GM12878 (cell line): ENCODE results near the gene RAPSN. TPM values are rescaled to one million over a fixed set of nuclear protein-coding genes. Genes with fewer than 3 reads are reported as not detected.
A peak's percentile ranks its signal among the peaks of the same experiment; 100 is the strongest.

Experiments
- ATAC-seq: fragments of 200-7000 bp; cut with Tn5 transposase; 3 replicates; pipeline ENCODE4 v1.9.1; 2020; ENCODE audit warnings: mild to moderate bottlenecking, moderate library complexity
- BruUV-seq: library from RNA; stranded (reverse); fragments of 400-500 nt; replicated peaks from 2 replicates; lab custom pipeline; 2021; lab: Mats Ljungman, UMichigan
- CTCF ChIA-PET: fragments of 300-600 bp; sonication (Branson Sonifier 250); formaldehyde crosslinking; extraction: SDS; loops from one replicate; lab custom pipeline; 2021; ENCODE audit warnings: inconsistent platforms; lab: Yijun Ruan, JAX
- POLR2A ChIA-PET: fragments of 350-600 bp; formaldehyde crosslinking; extraction: SDS; loops from one replicate; lab custom pipeline; 2021; ENCODE audit warnings: inconsistent platforms; lab: Charles Lee
- RAD21 ChIA-PET: fragments of 300-600 bp; sonication (Branson Sonifier 250); formaldehyde crosslinking; loops from one replicate; lab custom pipeline; 2023; ENCODE audit warnings: antibody characterized with exemption; ENCODE audit not compliant: unreplicated experiment; lab: Charles Lee
- SMC1A ChIA-PET: fragments of 300-600 bp; sonication (Branson Sonifier 250); formaldehyde crosslinking; loops from one replicate; lab custom pipeline; 2023; ENCODE audit not compliant: unreplicated experiment, uncharacterized antibody; lab: Charles Lee
- DNase-seq: peaks from one replicate; pipeline ENCODE4 v3.0.0-alpha.2; 2011; ENCODE audit warnings: low read depth, low spot score
- FAIRE-seq: peaks from 3 replicates; lab custom pipeline; 2011; peaks lifted over from hg19 to GRCh38; lab: Jason Lieb, UNC
- H2AFZ ChIP-seq: 2 replicates; pipeline ENCODE4 v1.6.0; 2011; ENCODE audit warnings: low read depth, low read length, control low read depth; ENCODE audit not compliant: control insufficient read depth
- H3K27ac ChIP-seq: 2 replicates; pipeline ENCODE4 v1.5.1; 2011; ENCODE audit warnings: control low read depth; ENCODE audit not compliant: control insufficient read depth, insufficient read depth
- H3K27me3 ChIP-seq, 2 experiments: replicated peaks in 1 of 2; 2 replicates each; pipeline versions ENCODE4 v1.6.0 to v1.6.1; 2011; ENCODE audit warnings: low read length in 1 of 2; ENCODE audit not compliant: control insufficient read depth in 2 of 2, insufficient read depth in 2 of 2
- H3K36me3 ChIP-seq, 2 experiments: 2 replicates each; pipeline ENCODE4 v1.5.1; 2011; ENCODE audit warnings: low read length in 1 of 2; ENCODE audit not compliant: control insufficient read depth in 2 of 2, insufficient read depth in 2 of 2
- H3K4me1 ChIP-seq: 2 replicates; pipeline ENCODE4 v1.6.1; 2011; ENCODE audit warnings: mild to moderate bottlenecking, low read length, moderate library complexity, mixed read lengths; ENCODE audit not compliant: control insufficient read depth, insufficient read depth
- H3K4me2 ChIP-seq: 2 replicates; pipeline ENCODE4 v1.6.0; 2011; ENCODE audit warnings: control low read depth; ENCODE audit not compliant: control insufficient read depth, insufficient read depth
- H3K4me3 ChIP-seq: fragments of 200-600 bp; sonication (generic); 2 replicates; pipeline ENCODE4 v1.5.1; 2016
- H3K79me2 ChIP-seq: 2 replicates; pipeline ENCODE4 v1.6.0; 2011; ENCODE audit warnings: low read length; ENCODE audit not compliant: control insufficient read depth, insufficient read depth
- H3K9ac ChIP-seq: 2 replicates; pipeline ENCODE4 v1.8.0; 2011; ENCODE audit warnings: low read length, control low read depth, mixed read lengths; ENCODE audit not compliant: control insufficient read depth, insufficient read depth
- H3K9me3 ChIP-seq: replicated peaks from 3 replicates; pipeline ENCODE4 v1.5.1; 2011; ENCODE audit warnings: mild to moderate bottlenecking, low read length; ENCODE audit not compliant: control insufficient read depth, insufficient read depth
- H4K20me1 ChIP-seq: 2 replicates; pipeline ENCODE4 v1.6.0; 2011; ENCODE audit not compliant: control insufficient read depth, insufficient read depth
- CEBPB ChIP-seq, 2 experiments: fragments of 150-350 bp in 1 of 2; IDR thresholded peaks; 2 replicates each; pipeline ENCODE4 v1.6.1; 2012 to 2014; ENCODE audit warnings: low read depth in 2 of 2, low read length in 2 of 2, borderline replicate concordance in 1 of 2, inconsistent platforms in 1 of 2
- CHD1 ChIP-seq: IDR thresholded peaks from 2 replicates; pipeline ENCODE4 v1.6.1; 2012; ENCODE audit warnings: low read depth, low read length, improper control_type of control experiment
- E2F8 ChIP-seq: fragments of 450-650 bp; IDR thresholded peaks from 2 replicates; pipeline ENCODE4 v1.6.1; 2018; ENCODE audit warnings: mild to moderate bottlenecking, low read depth, moderate library complexity; ENCODE audit not compliant: partially characterized antibody
- GATAD2B ChIP-seq: fragments of 450-650 bp; conservative IDR thresholded peaks from 2 replicates; pipeline ENCODE4 v1.6.1; 2017; ENCODE audit warnings: low read depth, mild to moderate bottlenecking, moderate library complexity
- IRF4 ChIP-seq: IDR thresholded peaks from 2 replicates; pipeline ENCODE4 v1.6.1; 2011; ENCODE audit warnings: low read depth, low read length
- MTA2 ChIP-seq: fragments of 450-650 bp; IDR thresholded peaks from 2 replicates; pipeline ENCODE4 v1.6.1; 2016; ENCODE audit warnings: low read depth, mild to moderate bottlenecking, moderate library complexity
- NFXL1 ChIP-seq: fragments of 450-650 bp; IDR thresholded peaks from 2 replicates; pipeline ENCODE4 v1.6.1; 2017; ENCODE audit warnings: antibody characterized with exemption, mild to moderate bottlenecking, borderline replicate concordance
- POLR2A ChIP-seq: IDR thresholded peaks from 2 replicates; pipeline ENCODE4 v1.6.1; 2011; ENCODE audit warnings: low read depth, mild to moderate bottlenecking, low read length
- STAT3 ChIP-seq: IDR thresholded peaks from 2 replicates; pipeline ENCODE4 v1.6.1; 2011; ENCODE audit warnings: low read depth, low read length, improper control_type of control experiment
- YY1 ChIP-seq: IDR thresholded peaks from 2 replicates; pipeline ENCODE4 v1.6.1; 2011; ENCODE audit warnings: low read depth, mild to moderate bottlenecking, low read length
- WGBS: methylation state at CpG from one replicate; pipeline ENCODE4 v1.1.6; 2016; ENCODE audit warnings: low lambda C conversion rate; ENCODE audit not compliant: insufficient replicate concordance, insufficient coverage; ENCODE audit errors: missing lambda C conversion rate; 5-methylcytosine and 5-hydroxymethylcytosine counted together
- in situ Hi-C: fragments of 300-500 bp; cut with MboI; formaldehyde crosslinking; loops from 9 replicates; pipeline ENCODE4 v1.14.3; 2018; ENCODE audit warnings: mixed read lengths
- intact Hi-C: fragments of 100-400 bp; cut with micrococcal nuclease; formaldehyde crosslinking; loops from one replicate; pipeline ENCODE4 v1.14.2; 2022; ENCODE audit not compliant: unreplicated experiment
- polyA plus RNA-seq, 11 experiments: library from polyadenylated mRNA; depleted of rRNA in 4 of 11; unstranded in 6 of 11; stranded (reverse) in 5 of 11; fragments of >200 nt; fragmentation: Nextera tagmentation in 4 of 11; fragmentation: Illumina TruSeq in 1 of 11; extraction: Ambion mirVana in 4 of 11; extraction: Trizol in 1 of 11; gene quantifications; 1 replicate in 1 of 11; 2 replicates in 10 of 11; pipeline versions ENCODE4 v1.2.1 to v1.2.3, GENCODE V29; 2011 to 2016; ENCODE audit warnings: inconsistent platforms in 2 of 11, missing spikeins in 2 of 11, low read depth in 1 of 11
- total RNA-seq, 4 experiments: library from RNA; depleted of rRNA in 3 of 4; stranded (reverse); fragments of >200 nt in 3 of 4; fragmentation: Illumina TruSeq in 1 of 4; extraction: Trizol in 1 of 4; gene quantifications; 2 replicates each; pipeline versions ENCODE4 v1.2.1 to v1.2.3, GENCODE V29; 2013 to 2021

RAPSN gene
- total and polyA plus RNA-seq, 10 of the 15 experiments (the other 5 are each of a cell fraction or from before 2014, with no cell fraction given) = 0.08 to 0.23 (median 0.14) TPM; not detected in 6

DNA sequence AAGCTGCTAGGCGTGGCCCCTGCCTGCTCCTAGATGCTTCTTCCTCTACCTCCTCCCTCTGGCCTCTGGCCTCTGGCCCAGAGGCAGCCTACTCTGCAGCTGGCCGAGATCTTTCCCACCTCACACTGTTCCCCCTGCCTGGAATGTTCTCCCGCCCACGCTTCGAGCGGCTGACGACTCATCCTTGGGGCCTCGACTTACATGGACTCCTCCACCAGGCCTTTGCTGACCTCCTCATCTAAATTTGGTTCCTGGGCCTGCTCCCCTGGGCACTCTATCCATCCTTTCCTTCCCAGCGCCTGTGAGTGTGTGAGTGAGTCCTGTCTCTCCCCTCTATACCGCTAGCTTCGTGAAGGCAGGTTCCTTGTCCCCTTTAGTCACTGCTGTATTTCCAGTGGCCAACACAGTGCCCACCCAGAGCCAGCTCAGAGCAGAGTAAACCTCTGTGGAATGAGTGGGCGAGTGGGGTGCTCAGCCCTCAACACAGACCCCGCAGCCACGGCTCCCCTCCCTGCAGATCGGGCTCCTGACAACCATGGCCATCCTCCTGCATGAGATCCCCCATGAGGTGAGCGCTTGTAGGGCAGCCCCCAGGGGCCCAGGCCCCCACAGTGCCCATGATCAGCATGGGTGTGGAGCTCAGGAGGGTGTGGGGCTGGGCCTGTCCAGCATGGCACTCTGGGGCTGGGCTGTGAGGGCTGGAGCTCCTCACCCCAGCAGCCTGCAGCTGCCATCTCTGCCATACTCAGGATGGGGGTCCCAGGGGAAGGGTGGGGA is 34.8 kb downstream of the RAPSN start:
- intact Hi-C loops (no loop called here), in situ Hi-C loops (no loop called here)
- ChIA-PET SMC1A (no interaction called here), POLR2A (no interaction called here), RAD21 (no interaction called here), CTCF (interaction anchor here (4.4 to 7.4 kb wide), 3 partner anchors 12 to 236 kb away, joined by 39 to 161 read pairs (median 55); partner anchors contain the start of genes ARFGAP2 and PSMC3)
- Histone ChIP-seq H3K4me1 (peaks cover 2% of the 10 kb centered on the region; the same call in 1 of the 2 replicates), H3K4me2 (no peak overlapping the region), H3K9ac (no peak overlapping the region), H3K79me2 (no peaks in the 10 kb centered on the region; the same call in 1 of the 2 replicates), H4K20me1 (no peaks in the 10 kb centered on the region), H3K9me3 (no peaks in the 10 kb centered on the region), H3K4me3 (no peak overlapping the region), H3K27me3 (no peaks in the 10 kb centered on the region), H3K27ac (no peak overlapping the region), H2AFZ (no peak overlapping the region), H3K36me3 (peaks cover 0 to 11% of the 10 kb centered on the region in 2 experiments; a peak in 3 of 4 replicates)
- ATAC-seq (no peak), DNase-seq (no peak), FAIRE-seq (no peak)
- no TSS peak for BruUV-seq
- WGBS = 88% methylated on average over 16 of the region's 16 CpGs
- TF ChIP-seq NFXL1 = no peak
- peak; percentile 48; the same call in 1 of the 2 replicates for TF ChIP-seq POLR2A

GRCh38 chr11:47413351-47413750 is 35.6 kb downstream of the RAPSN start:
- BruUV-seq = no TSS peak
- RAD21 ChIA-PET = interaction anchor here (2.1 to 3.8 kb wide), 3 partner anchors 39 to 155 kb away, joined by 11 to 24 read pairs (median 11); partner anchors contain the start of gene NR1H3
- H3K4me2 ChIP-seq = no peak overlapping the region
- SMC1A ChIA-PET = interaction anchor here (1.0 to 1.5 kb wide), 2 partner anchors 41 to 141 kb away, joined by 3 to 6 read pairs; no protein-coding TSS in a partner anchor
- H3K9ac ChIP-seq = no peak overlapping the region
- in situ Hi-C loops = no loop called here
- no peak for TF ChIP-seq IRF4
- TF ChIP-seq CHD1 = no peak
- TF ChIP-seq MTA2 = no peak
- TF ChIP-seq CEBPB (IDR thresholded peaks at IDR 0.05; ENCODE audit: borderline replicate concordance in 1 of 2, low read depth in 2 of 2, low read length in 2 of 2) = no peak
- TF ChIP-seq E2F8 = no peak
- TF ChIP-seq STAT3 = no peak
- TF ChIP-seq YY1 = no peak
- TF ChIP-seq GATAD2B = no peak
- TF ChIP-seq, all 136 proteins: peak for 0
- WGBS = 98% methylated on average over 13 of the region's 13 CpGs
- no peaks in the 10 kb centered on the region for H3K9me3 ChIP-seq
- no peak for DNase-seq
- H3K4me1 ChIP-seq = peaks cover 4% of the 10 kb centered on the region; the same call in 1 of the 2 replicates
- intact Hi-C loops = no loop called here
- H3K4me3 ChIP-seq = no peak overlapping the region
- no peak overlapping the region for H2AFZ ChIP-seq
- H3K27ac ChIP-seq = no peak overlapping the region
- no peak for ATAC-seq
- POLR2A ChIA-PET = no interaction called here
- H3K36me3 ChIP-seq = peaks cover 0 to 4% of the 10 kb centered on the region in 2 experiments; a peak in 3 of 4 replicates
- H3K27me3 ChIP-seq = no peaks in the 10 kb centered on the region
- no peaks in the 10 kb centered on the region; the same call in 1 of the 2 replicates for H3K79me2 ChIP-seq
- no peaks in the 10 kb centered on the region for H4K20me1 ChIP-seq
- no peak for FAIRE-seq
- CTCF ChIA-PET = interaction anchor here (1.2 to 7.4 kb wide), 9 partner anchors 12 to 235 kb away, joined by 3 to 161 read pairs (median 11); partner anchors contain the start of genes ARFGAP2, MADD and PSMC3
